GM19324 (cell line): ENCODE measurements around the gene PTTG1IP.

Experiments used
- ATAC-seq: cut with Tn5 transposase; IDR thresholded peaks from one replicate; pipeline ENCODE4 v1.9.1; 2021; ENCODE audit warnings: mild to moderate bottlenecking, moderate library complexity; ENCODE audit not compliant: unreplicated experiment, low FRiP score

PTTG1IP gene

DNA sequence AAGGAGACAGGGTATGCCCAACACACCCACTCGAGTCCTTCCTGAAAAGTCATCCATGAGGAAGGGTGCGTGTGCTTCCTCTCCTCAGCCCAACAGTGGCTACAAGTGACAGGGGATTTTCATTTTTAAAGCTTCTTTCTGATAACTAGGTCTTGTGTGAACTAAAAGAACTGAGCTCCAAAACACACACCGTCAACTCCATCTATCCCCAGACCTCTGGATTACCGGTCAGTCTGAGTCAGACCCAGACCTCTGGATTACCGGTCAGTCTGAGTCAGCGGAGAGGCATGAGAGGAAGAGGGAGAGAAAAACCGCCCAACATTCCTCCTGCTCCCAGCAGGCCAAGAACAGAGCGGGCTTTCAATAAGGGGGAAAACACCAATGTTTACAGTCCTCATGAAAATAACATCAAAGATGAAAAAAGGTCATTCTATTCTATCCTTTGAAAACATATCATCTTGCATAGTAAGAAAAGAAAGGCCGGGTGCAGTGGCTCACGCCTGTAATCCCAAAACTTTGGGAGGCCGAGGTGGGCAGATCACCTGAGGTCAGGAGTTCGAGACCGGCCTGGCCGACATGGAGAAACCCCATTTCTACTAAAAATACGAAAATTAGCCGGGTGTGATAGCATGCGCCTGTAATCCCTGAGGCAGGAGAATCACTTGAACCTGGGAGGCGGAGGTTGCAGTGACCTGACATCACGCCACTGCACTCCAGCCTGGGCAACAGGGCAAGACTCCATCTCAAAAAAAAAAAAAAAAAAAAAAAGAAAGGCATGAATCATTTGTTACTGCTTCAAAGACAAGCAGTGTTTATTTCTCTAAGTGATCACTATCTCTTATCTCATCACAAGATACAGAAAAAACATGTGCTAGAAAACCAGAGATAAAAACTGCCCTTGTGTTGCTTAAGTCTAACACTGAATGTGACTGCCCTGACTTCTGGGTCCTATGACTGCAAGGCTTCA is 3.4 kb downstream of the PTTG1IP start:
- no peak for ATAC-seq

DNA sequence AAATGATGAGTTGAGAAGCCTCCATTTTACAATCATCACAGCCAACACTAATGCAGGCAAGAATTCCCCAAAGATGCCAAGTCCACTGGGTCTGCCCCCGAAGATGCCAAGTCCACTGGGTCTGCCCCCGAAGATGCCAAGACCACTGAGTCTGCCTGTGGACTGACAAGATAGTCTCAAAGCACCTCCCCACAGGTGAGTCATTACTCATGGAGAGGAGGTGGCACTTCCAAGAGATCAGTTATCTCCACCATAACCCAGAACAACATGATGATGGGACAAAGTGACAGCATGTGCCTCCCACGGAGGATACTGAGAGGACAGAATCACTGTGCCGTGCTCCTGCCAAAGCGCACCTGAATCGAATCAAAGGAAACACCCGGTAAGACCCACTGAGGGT is 4.8 kb downstream of the PTTG1IP start:
- ATAC-seq: no peak

DNA sequence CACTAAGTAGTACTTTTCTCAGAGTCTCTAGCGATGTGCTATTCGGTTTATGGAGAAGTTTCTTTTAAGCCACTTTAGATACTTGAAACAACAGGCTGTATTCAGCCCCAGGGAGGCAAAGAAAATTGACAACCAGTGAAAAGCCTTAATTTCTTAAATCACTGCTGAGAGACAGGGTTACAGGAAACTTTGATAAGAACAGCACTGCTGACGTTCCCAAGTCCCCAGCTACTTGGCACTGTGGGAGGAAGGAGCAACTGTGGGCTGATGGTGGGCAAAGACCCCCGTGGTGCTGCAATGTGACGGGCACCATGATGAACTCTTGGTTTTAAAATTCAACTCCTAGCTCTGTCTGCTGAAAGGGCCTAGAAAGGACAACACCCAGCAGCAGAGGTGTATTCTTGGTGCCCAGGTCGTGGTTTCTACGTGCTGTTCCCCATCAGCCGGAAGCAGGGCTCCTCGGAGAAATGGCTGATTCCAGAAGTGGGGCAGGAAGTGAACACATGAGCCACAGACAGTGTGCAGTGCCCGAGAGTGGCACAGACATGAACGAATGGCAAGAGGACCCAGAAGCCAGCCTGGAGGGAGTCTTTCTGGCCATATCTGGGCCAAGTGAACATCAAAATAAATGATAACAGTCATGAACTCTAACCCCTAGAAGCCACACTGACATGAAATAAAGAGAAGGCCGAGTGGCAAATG is 5.3 kb downstream of the PTTG1IP start:
- no peak for ATAC-seq

DNA sequence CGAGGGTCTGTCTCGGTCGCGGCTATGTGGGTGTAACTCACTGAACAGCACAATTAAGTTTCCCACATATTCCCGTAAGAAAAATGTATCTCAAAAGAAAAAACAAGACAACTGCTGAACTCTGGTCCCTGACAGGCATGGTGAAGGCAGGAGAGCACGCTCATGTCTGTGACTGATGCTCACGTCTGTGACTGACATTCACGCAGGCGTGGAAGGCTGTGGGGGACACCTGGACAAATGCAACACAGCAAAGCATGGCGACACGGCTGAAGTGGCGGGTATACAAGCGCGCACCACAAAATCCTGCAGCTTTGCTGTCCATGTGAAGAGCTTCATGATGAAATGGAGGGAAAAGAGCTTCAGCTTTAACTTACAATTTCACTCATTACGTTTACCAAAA is 6.0 kb downstream of the PTTG1IP start:
- ATAC-seq: no peak

DNA sequence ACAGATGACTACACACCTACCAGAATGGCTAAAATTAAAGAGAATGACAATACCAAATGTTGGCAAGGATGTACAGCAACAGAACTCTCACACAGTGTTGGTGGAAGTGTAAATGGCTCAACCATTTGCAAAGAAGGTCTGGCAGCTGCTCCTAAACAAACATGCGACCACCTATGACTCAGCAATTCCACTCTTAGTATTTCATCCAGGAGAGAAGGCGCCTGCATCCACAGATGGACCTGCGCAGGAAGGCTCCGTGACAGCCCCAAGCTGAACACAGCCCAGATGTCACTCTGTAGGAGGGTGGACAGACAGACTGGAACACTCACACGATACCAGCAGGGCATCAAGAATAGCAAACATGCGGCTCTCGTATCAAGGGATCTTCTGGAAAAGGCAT is 6.7 kb downstream of the PTTG1IP start:
- no peak for ATAC-seq

DNA sequence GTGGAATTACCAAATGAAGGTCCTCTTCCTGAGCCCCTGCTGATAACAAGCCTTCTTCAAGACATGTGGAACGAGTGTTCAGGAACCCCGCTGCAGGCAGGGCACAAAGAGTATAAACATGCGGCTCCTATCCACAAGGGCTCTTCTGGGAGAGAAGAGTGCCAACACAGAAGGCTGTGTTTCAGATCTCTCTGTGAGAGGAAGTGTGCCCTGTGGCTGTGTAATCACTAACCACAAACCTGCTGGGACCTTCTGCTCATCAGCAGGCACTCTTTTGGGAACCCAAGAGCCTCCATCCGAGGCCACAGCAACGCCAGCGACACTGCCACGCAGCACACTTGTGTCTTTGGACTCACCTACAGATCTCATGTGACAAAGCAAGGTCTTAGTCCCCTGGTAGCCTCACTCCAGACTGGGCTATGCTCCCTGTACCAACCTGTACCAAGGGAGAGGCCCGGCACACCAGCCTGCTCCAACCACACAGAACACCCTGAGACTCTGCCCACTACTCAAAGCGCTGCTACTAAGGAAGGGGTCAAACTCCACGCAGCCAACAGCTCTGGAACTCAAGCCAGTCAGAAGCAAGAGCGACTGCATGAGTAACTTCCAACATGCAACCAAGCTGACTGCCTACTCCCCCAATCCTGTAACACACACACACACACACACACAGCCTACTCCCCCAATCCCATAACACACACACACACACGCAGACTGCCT is 7.8 kb downstream of the PTTG1IP start:
- peak; percentile 65 for ATAC-seq

DNA sequence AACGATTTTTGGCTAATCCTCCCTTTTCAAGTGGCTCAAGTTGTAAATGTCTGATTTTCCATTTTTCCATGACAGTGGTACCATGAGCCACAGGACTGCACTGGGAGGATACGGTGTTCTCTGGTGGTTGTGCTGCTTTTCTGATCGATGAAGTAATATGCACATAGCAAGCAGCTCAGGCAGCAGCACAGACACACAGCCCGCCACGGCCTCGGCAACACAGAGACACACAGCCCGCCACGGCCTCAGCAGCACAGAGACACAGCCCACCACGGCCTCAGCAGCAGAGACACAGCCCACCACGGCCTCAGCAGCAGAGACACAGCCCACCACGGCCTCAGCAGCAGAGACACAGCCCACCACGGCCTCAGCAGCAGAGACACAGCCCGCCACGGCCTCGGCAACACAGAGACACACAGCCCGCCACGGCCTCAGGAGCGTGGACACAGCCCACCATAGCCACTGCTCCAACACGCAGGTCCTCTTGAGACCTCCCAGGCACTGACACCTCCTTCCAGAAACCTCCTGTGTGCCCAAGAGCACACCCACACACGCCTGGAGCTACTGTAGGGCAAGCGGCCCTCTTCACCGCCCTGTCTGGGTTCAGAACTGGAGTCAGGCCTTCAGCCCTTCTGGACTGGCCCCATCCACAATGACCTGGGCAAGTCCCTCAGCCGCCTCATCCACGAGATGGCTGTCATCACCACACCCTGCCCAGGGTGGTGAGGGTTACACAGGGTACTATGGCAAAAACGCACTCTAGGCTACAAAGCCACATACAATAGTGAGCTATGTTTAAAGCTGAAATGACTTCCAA is 10.4 kb downstream of the PTTG1IP start:
- ATAC-seq: no peak

DNA sequence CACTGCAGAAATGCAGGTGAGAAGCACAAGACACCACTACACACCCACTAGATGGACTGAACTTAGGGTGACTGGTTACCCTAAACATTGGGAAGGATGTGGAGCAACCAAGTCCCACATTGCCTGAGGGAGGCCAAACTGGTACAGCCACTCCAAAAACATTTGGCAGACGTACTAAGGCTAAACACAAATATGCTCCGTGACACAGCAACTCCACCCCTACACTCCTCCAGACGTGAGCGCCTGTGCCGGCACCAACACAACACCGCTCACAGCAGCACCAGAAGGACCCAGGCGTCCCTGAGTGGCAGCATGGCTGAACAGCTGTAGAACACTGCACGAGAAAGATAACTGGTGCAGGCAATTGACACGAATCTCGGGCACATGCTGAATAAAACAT is 14.7 kb downstream of the PTTG1IP start:
- no peak for ATAC-seq

DNA sequence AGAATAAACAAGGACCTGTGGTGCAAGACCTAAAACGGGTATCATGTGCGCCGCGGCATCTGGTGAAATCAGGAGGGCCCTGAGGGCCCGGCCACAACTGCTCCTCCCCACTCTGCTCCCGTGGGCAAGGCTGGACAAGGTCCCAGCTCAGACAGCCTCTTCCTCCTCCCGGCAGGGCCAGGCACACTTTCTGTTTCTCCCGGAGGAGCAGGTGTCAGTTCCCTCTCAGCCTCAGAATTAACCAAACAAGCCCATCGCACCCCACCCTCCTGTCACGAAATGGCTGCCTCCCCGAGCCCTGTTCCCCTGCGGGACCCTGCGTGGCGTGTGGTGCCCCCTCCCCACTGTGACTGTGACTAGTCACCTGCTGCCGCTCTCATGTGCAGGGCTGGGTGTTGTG is 15.2 kb downstream of the PTTG1IP start:
- no peak for ATAC-seq

DNA sequence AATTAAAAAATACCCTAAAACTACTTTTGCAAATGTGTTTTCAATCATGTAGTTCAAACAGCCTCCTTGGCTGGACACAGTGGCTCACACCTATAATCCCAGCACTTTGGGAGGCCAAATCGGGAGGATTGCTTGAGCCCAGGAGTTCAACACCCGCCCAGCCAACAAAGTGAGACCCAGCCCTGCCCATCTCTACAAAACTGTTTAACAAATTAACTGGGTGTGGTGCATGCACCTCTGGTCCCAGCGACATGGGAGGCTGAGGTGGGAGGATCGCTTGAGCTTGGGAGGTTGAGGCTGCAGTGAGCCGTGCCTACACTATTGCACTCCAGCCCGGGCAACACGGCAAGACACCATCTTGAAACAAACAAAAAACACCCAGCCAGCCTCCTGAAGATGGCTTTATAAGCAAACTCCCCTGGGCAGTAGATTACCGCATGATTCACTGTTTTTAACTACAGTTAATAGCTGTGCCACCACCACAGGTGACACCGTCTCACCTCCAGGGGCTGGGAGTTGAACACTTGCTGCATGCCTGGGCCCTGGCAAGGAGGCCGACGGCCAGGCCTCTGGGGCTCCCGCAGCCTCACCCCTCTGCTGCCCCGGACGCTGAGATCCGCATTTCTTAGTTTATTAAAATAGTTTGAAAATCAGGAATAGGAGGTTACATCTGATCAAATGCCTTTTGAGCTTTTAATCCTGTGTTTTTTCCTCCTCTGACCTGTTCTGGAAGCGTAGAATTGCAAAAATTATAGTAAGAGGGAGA is 16.2 kb downstream of the PTTG1IP start:
- no peak for ATAC-seq

DNA sequence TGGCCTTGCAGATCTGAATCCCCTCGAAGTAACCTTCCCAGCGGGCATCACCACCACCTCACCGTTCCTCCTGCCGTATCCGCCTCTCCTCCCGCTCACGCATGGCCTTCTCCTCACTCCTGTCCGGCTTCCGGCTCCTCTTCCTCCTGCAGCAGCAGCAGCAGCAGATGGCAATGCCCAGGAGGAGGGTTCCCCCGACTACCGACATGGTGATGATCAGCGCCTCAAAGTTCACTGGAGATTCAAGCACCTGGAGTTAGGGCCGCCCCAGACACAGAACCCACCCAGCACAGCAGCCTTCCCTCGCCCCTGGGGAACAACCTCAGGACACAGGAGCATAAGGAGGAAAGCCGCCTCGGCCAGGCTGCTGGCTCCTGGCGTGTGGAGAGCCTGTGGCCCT is 17.4 kb downstream of the PTTG1IP start:
- no peak for ATAC-seq

DNA sequence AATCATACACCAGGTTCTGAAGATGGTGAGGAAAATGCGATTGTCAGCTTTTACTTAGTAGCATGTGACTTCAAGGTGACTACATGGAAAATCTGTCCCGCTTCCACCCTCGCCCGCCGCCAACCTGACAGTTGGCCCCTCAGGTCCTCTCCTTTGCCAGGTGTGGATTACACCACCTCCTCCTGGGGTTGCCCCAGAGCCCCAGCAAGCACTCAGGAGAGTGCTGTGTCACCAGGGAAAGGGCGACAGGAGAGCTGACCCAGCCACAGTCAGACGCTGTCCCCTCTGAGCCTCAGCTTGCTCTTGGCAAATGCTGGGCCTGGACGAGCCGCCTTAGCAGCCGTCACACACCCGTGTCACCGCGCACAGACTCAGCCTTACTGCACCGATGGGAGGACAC is 17.9 kb downstream of the PTTG1IP start:
- ATAC-seq: no peak

DNA sequence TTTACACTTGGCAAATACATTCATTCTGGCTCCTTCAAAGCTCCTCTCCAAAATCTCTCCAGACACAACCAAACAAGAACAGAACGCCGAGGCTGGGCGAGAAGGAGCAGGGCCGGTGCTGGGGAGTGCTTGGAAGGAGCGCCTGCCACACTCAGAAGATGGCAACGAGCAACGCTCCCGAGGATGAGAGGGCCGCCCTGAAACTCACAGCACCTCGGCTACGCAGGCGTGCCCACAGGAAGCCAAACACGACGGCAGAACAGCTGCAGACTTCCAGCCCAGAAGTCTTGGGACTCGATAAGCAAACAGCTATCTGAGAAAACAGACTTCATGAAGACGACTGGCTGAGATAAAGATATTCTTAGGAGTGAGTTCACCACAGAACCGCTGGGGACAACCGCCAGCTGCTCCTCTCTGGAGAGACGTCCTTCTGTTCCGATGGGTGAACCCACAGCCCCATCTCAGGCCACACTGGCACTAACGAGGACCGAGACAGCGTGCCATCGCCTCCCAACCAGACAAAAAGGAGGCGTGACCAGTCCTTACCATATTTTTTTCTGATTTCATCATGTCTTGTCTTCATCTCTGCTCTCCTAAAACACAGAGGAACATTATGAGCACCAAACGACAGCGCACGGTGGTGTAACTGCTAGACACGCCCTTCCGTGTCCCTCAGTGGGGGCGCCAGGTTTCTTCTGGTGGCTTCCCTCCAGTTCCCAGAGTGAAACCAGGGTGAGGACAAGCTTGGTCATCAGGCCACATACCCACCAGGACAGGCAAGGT is 18.6 kb downstream of the PTTG1IP start:
- no peak for ATAC-seq

DNA sequence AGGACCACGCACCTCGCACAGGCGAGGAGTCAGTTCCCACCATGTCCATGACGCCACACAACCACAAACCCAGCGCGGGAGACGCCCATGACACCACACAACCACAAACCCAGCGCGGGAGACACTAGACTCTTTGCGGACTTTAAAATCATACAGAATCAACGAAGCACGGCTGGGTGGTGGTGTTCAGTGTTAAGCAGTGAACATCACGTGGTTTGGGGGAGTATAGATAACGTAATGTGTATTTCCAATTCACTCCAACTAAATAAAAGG is 19.2 kb downstream of the PTTG1IP start:
- ATAC-seq: no peak

DNA sequence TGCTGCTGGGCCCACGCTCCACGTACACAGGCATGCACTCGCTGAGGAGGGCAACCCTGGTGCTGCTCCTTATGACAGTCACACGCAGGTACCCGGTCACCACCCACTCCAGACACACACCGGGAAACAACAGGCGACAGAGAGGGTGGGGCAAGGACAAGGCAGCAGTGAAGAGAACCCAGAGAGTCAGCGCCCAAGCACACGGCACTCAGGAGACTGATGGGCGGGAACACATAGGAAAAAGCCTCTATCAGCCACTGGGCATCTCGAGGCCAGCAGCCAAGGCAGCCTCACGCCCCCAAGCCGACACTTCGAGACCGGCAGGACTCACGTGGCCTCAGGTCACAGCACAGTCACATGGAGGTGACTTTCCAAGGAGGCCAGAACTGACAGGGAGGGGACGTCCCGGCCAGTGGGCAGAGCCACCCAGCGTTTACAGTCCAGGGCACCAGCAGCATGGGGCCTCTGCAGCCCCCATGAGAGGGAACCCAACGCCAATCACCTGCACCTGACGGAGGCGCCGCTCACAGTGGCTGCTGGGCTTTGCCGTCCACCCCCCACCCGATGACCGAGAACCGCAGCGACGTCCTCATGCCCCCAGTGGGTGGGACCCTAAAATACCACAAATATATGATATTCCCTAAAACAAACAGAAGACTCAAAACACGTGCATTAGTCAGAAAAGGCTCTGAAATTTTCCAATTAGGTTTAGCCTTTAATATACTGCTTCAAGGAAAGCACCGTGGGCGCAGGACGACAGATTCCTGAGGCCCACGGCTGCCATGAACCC is 19.7 kb downstream of the PTTG1IP start:
- no peak for ATAC-seq

DNA sequence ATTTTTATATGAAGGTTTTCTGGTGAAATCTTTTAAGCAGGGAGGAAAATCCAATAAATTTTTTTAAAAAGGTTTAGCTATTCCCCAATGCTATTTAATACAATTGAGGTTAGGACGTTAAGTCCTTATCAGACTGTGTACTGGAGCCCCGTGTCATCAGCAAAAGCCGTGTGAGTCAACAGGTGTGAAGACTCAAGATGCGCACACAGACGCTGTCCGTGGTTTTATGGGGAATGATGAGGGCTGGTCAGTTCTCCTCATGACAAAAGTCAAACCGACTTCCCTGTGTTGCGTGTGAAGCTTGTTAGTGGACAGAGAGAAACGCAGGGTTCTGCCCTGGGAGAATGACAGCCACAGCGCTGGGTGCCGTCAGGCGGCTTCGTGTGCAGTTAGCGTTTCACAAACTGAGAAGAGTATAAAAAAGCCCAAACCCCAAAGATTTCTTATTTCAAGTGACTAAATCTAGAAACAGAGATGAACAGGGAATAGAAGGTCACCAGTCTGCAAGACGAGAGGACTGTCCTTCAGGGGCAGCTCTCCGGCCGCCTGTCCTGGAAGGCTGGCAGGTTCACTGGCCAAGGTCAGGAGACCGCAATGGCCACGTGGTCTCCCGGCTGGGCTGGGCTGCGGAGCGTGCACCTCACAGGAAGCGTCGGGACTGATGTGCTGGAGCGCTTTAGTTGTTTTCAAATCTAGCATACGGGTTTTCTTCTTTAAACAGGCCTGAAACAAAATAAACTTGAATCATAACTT is 22.4 kb downstream of the PTTG1IP start:
- ATAC-seq: no peak

DNA sequence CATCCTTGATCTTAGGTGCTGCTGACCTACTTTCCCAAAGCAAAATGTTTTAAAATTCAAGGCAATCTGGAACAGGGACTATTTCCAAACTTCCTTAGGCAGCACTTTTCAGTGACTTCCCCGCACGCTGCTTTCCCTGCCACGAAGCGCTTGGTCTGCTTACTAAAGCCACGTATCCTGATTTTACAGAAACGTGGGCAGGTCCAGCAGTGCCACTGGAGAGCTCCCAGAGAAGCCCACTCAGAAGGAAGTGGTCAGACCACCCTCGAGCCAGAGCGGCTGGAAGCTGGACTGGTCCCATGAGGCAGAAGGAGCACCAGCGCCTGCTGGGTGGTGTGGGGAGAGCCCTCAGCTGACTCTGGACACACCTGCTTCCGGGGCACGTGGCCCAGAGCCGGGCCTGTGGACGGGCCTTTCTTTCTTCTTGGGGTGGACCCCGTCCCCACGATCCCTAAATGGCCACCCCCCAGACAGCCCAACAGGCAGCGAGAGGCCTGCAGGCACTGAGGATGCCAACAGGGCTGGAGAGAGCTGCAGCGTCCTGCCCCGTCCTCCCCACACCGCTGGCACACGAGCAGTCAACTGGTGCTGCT is 23.2 kb downstream of the PTTG1IP start:
- ATAC-seq: no peak
